ENCODE data around the gene METRNL. TPM values are rescaled to one million over a fixed set of nuclear protein-coding genes. Genes with fewer than 3 reads are reported as not detected.
"Not testable (repeated sequence)": the region's sequence is repeated elsewhere in the genome, so short reads cannot be mapped to it uniquely, and the experiment has no call there.

METRNL gene
- total RNA-seq, 1 donor from 2014 or later: 14.7 TPM

DNA sequence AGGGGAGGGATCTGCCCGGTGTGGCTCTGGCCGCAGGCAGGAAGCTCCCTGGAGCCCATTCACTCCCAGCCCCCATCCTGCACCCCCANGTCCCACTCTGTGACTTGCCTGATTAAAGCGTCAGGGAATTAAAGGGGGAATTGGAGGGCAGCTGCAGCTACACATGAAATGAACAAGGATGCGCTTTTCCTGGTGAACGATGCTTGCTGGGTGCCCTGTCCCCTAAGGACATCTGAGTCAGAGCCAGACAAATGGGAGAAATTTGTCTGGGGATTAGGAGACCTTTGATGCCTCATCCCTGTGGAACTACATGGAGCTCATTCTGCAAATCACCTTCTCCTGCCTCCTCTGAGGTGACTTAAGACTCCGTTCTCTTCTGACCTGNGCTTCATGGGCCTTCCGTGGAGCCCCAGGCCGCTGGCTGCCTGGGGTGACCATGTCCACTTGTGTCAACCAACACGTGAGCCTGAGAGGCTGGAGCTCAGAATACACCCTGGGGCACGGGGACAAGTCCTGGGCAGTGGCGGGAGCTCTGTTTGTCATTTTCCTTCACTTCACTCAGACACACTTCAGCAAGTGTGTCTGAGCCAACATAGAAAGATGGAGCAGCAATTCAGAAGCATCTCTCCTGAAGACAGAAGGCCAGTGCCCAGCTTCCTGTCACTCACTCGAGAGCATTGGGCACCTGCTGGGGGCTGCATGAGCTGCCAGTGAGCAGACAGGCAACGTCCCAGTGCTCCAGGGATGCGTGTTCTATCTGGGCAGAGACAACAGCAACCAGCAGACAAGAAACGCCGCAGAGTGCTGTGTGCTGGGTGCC, 54.1 kb downstream of the METRNL start:
- Mint-ChIP-seq H3K27ac (ENCODE audit: unreplicated experiment) (peak overlapping the region; percentile 39), H3K27me3 (ENCODE audit: low read depth) (no peaks in the 10 kb centered on the region), H3K36me3 (ENCODE audit: low read depth) (no peaks in the 10 kb centered on the region), H3K9me3 (no peaks in the 10 kb centered on the region), H3K4me3 (no peak overlapping the region), H3K4me1 (no peaks in the 10 kb centered on the region)
- TF ChIP-seq, protein P1, sequence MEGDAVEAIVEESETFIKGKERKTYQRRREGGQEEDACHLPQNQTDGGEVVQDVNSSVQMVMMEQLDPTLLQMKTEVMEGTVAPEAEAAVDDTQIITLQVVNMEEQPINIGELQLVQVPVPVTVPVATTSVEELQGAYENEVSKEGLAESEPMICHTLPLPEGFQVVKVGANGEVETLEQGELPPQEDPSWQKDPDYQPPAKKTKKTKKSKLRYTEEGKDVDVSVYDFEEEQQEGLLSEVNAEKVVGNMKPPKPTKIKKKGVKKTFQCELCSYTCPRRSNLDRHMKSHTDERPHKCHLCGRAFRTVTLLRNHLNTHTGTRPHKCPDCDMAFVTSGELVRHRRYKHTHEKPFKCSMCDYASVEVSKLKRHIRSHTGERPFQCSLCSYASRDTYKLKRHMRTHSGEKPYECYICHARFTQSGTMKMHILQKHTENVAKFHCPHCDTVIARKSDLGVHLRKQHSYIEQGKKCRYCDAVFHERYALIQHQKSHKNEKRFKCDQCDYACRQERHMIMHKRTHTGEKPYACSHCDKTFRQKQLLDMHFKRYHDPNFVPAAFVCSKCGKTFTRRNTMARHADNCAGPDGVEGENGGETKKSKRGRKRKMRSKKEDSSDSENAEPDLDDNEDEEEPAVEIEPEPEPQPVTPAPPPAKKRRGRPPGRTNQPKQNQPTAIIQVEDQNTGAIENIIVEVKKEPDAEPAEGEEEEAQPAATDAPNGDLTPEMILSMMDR (conservative IDR thresholded peaks at IDR 0.05): no peak
- DNase-seq (ENCODE audit: low read depth, low spot score): no peak

DNA sequence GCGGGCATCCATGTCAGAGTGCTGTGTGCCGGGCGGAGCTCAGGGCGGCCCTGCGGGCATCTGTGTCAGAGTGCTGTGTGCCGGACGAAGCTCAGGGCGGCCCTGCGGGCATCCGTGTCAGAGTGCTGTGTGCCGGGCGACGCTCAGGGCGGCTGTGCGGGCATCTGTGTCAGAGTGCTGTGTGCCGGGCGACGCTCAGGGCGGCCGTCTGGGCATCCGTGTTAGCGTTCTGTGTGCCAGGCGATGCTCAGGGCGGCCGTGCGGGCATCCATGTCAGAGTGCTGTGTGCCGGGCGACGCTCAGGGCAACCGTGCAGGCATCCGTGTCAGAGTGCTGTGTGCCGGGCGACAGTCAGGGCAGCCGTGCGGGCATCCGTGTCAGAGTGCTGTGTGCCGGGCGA, 55.0 kb downstream of the METRNL start:
- H3K4me3 Mint-ChIP-seq; H3K4me1 Mint-ChIP-seq; DNase-seq (ENCODE audit: low read depth, low spot score): not testable (repeated sequence)

DNA sequence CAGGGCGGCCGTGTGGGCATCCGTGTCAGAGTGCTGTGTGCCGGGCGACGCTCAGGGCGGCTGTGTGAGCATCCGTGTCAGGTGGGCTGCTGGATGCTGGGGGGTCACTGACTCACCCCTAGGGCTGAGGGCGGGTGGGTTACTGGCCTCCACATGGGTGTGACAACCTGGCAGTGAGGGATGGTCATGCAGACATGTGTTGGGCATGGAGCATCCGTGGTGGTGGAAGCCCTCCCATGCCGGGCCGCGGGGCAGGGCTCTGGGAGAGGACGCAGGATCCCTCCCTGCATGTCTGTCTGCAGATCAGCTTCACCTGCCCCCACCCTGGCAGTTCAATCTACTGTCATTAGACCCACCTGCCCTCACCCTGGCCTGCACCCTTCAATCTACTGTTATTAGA, 56.3 kb downstream of the METRNL start:
- peaks cover 4% of the 10 kb centered on the region for H3K9me3 Mint-ChIP-seq
- no peak overlapping the region for H3K27ac Mint-ChIP-seq (ENCODE audit: unreplicated experiment)
- H3K4me1 Mint-ChIP-seq: no peaks in the 10 kb centered on the region
- no peak for DNase-seq (ENCODE audit: low read depth, low spot score)
- TF ChIP-seq, protein P1 (conservative IDR thresholded peaks at IDR 0.05): no peak
- H3K36me3 Mint-ChIP-seq (ENCODE audit: low read depth): peaks cover 2% of the 10 kb centered on the region
- H3K27me3 Mint-ChIP-seq (ENCODE audit: low read depth): no peaks in the 10 kb centered on the region
- no peak overlapping the region for H3K4me3 Mint-ChIP-seq

More for the DNA sequence above, 55.0 kb downstream of the METRNL start:
- H3K9me3 Mint-ChIP-seq; H3K27me3 Mint-ChIP-seq (ENCODE audit: low read depth); H3K36me3 Mint-ChIP-seq (ENCODE audit: low read depth); H3K27ac Mint-ChIP-seq (ENCODE audit: unreplicated experiment): not testable (repeated sequence)

DNA sequence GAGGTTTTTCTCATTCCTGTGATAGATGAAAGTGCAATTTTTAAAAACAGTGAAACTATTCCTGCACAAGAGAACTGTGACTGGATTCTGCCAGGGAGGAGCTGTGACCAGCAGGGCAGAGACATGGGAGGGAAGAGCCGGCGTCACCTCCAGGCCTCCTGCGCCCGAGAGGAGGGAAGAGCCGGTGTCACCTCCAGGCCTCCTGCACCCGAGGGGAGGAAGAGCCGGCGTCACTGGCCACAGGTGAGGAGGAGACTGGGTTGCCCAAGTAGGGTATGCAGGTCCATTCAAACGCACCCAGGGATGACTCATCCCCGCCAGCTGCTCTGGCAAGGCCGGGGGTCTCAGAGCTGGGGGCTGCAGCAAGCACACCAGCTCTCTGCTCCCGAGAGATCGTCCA, 56.7 kb downstream of the METRNL start:
- Mint-ChIP-seq H3K36me3 (ENCODE audit: low read depth) (peaks cover 3% of the 10 kb centered on the region), H3K27me3 (ENCODE audit: low read depth) (no peaks in the 10 kb centered on the region), H3K27ac (ENCODE audit: unreplicated experiment) (no peak overlapping the region), H3K9me3 (peaks cover 5% of the 10 kb centered on the region), H3K4me1 (no peaks in the 10 kb centered on the region), H3K4me3 (no peak overlapping the region)
- DNase-seq (ENCODE audit: low read depth, low spot score): no peak
- TF ChIP-seq, protein P1 (conservative IDR thresholded peaks at IDR 0.05): no peak

DNA sequence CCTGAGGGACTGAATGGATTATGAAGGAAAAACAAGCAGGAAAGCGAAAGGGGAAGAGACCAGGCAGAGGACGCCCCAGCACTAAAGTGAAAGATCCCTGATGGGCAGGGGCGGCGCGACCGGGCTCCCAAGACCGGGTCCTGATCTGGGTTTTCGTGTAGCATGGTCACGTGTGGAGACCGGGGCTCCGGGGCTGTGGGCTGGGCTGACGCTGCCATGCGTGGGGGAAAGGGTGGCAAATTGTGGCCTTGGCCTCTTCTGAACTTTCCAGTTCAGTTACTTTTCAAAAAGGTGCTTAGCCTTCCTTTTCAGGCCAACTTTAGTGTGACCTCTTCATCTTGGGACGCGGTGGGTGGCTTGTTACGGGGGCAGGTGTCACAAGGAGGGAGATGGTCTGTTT, 57.5 kb downstream of the METRNL start:
- TF ChIP-seq, protein P1 (conservative IDR thresholded peaks at IDR 0.05): no peak
- H3K4me1 Mint-ChIP-seq: no peaks in the 10 kb centered on the region
- H3K4me3 Mint-ChIP-seq: no peak overlapping the region
- H3K27ac Mint-ChIP-seq (ENCODE audit: unreplicated experiment): no peak overlapping the region
- H3K9me3 Mint-ChIP-seq: peaks cover 11% of the 10 kb centered on the region
- no peaks in the 10 kb centered on the region for H3K27me3 Mint-ChIP-seq (ENCODE audit: low read depth)
- peaks cover 7% of the 10 kb centered on the region for H3K36me3 Mint-ChIP-seq (ENCODE audit: low read depth)
- no peak for DNase-seq (ENCODE audit: low read depth, low spot score)

DNA sequence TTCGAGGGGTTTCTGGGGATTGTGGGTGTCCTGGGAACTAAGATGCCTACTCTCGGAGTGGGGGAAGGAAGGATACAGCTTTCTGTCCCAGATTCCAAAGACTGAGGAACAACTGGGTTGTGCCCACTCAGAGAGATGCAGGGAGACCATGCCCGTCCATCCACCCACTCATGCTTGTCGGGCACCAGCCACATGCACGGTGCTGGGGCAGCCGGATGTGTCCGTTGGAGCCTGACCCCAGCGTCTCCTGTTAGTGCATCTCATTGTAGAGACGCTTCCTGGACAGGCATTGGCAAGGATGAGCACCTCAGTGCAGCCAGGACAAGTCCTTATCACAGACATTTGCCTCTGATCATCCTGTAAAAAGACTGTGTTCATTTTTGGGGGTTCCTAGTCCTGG, 58.1 kb downstream of the METRNL start:
- TF ChIP-seq, protein P1 (conservative IDR thresholded peaks at IDR 0.05): no peak
- H3K27ac Mint-ChIP-seq (ENCODE audit: unreplicated experiment): no peak overlapping the region
- no peak for DNase-seq (ENCODE audit: low read depth, low spot score)

More for the DNA sequence above, 58.1 kb downstream of the METRNL start:
- Mint-ChIP-seq H3K27me3 (ENCODE audit: low read depth) (no peaks in the 10 kb centered on the region), H3K36me3 (ENCODE audit: low read depth) (peaks cover 11% of the 10 kb centered on the region), H3K4me3 (no peak overlapping the region), H3K9me3 (peaks cover 15% of the 10 kb centered on the region), H3K4me1 (no peaks in the 10 kb centered on the region)

Measured in neural crest cell (in vitro differentiated cells).